Measurements from ENCODE around the gene INKA2. TPM values are rescaled to one million over a fixed set of nuclear protein-coding genes. Genes with fewer than 3 reads are reported as not detected.

Gene INKA2
- 0.72 and 1.8 TPM in 2 replicates for total RNA-seq

GRCh38 chr1:111739194-111739924 lies at the start of gene INKA2:
Gene INKA2, minus strand, starts transcription at chr1:111739395. Its CDS starts 153 bp downstream, at chr1:111739242.

GRCh38 chr1:111755331-111756123 lies 16.3 kb upstream of the INKA2 start, which contains the start of gene DDX20:
Gene DDX20, plus strand, starts transcription at chr1:111755901. Its CDS starts 24 bp downstream, at chr1:111755925.

Other genes with a start within 250 kb of the INKA2 start
- not detected in 2 replicates for gene ADORA3, start 235.8 kb downstream of the INKA2 start, total RNA-seq
- gene TMIGD3, start 235.8 kb downstream of the INKA2 start, total RNA-seq, result not detected in 2 replicates
- gene RAP1A, start 119.6 kb downstream of the INKA2 start, total RNA-seq, result 34.1 and 41.7 TPM in 2 replicates
- gene DDX20, start 16.5 kb upstream of the INKA2 start, total RNA-seq, result 10.7 and 19.0 TPM in 2 replicates